BJ (cell line): Measurements from ENCODE around the gene RAB3GAP1. TPM values are rescaled to one million over a fixed set of nuclear protein-coding genes. Genes with fewer than 3 reads are reported as not detected.

Experiments used
- CTCF ChIA-PET: fragments of 350-600 bp; formaldehyde crosslinking; extraction: SDS; loops from one replicate; lab custom pipeline; 2021; ENCODE audit warnings: antibody characterized with exemption, inconsistent platforms; lab: Yijun Ruan, JAX
- POLR2A ChIA-PET: fragments of 300-600 bp; sonication (Branson Sonifier 250); formaldehyde crosslinking; extraction: SDS; loops from one replicate; lab custom pipeline; 2021; ENCODE audit warnings: antibody characterized with exemption; lab: Charles Lee
- DNase-seq: peaks from one replicate; pipeline ENCODE4 v3.0.0-alpha.2; 2011; ENCODE audit warnings: low read depth
- H3K27me3 ChIP-seq: 2 replicates; pipeline ENCODE4 v1.6.0; 2011; ENCODE audit warnings: low read length; ENCODE audit not compliant: control insufficient read depth, insufficient read depth
- H3K36me3 ChIP-seq: 2 replicates; pipeline ENCODE4 v1.5.1; 2011; ENCODE audit warnings: low read length; ENCODE audit not compliant: control insufficient read depth, insufficient read depth
- H3K4me3 ChIP-seq: 2 replicates; pipeline ENCODE4 v1.5.1; 2011; ENCODE audit warnings: low read depth, mild to moderate bottlenecking, control low read depth, low read length
- polyA plus RNA-seq: library from polyadenylated mRNA; depleted of rRNA; stranded (reverse); fragments of >200 nt; gene quantifications from 2 replicates; pipeline ENCODE4 v1.2.3, GENCODE V29; 2011
- TF ChIP-seq, protein P1 (sequence below): IDR thresholded peaks from 2 replicates; pipeline ENCODE4 v1.5.1; 2011; ENCODE audit warnings: low read depth, mild to moderate bottlenecking, control low read depth, inconsistent platforms, low read length, moderate library complexity; ENCODE audit not compliant: insufficient read depth

Gene RAB3GAP1
- polyA plus RNA-seq, 1 experiment = 22.4 TPM

GRCh38 chr2:135182601-135183000 lies 130.5 kb downstream of the RAB3GAP1 start:
- Histone ChIP-seq H3K36me3 (no peaks in the 10 kb centered on the region), H3K27me3 (no peaks in the 10 kb centered on the region), H3K4me3 (no peak overlapping the region)
- TF ChIP-seq, protein P1, sequence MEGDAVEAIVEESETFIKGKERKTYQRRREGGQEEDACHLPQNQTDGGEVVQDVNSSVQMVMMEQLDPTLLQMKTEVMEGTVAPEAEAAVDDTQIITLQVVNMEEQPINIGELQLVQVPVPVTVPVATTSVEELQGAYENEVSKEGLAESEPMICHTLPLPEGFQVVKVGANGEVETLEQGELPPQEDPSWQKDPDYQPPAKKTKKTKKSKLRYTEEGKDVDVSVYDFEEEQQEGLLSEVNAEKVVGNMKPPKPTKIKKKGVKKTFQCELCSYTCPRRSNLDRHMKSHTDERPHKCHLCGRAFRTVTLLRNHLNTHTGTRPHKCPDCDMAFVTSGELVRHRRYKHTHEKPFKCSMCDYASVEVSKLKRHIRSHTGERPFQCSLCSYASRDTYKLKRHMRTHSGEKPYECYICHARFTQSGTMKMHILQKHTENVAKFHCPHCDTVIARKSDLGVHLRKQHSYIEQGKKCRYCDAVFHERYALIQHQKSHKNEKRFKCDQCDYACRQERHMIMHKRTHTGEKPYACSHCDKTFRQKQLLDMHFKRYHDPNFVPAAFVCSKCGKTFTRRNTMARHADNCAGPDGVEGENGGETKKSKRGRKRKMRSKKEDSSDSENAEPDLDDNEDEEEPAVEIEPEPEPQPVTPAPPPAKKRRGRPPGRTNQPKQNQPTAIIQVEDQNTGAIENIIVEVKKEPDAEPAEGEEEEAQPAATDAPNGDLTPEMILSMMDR = no peak
- DNase-seq = no peak
- ChIA-PET POLR2A (no interaction called here), CTCF (no interaction called here)

DNA sequence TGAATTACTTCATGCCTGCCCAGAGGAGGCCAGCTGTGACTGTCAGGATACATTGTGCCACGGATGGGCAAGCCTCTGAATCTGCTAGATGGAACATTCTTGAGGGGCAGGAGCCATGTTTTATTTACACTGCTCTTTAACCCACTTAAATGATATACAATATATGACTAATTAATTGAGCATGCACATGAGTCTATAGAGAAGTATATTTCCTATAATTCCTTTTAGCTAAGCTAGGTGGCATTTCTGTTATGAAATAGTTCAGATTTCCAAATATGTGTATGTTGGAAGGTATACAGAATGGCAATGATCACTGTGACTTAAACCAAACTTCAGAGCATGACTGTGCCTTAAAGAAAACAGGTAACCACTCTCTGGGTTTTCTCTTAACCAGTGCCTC lies 131.7 kb downstream of the RAB3GAP1 start:
- Histone ChIP-seq H3K27me3 (no peaks in the 10 kb centered on the region), H3K4me3 (no peak overlapping the region), H3K36me3 (no peaks in the 10 kb centered on the region)
- ChIA-PET CTCF (no interaction called here), POLR2A (no interaction called here)
- TF ChIP-seq, protein P1 = no peak
- DNase-seq = no peak

DNA sequence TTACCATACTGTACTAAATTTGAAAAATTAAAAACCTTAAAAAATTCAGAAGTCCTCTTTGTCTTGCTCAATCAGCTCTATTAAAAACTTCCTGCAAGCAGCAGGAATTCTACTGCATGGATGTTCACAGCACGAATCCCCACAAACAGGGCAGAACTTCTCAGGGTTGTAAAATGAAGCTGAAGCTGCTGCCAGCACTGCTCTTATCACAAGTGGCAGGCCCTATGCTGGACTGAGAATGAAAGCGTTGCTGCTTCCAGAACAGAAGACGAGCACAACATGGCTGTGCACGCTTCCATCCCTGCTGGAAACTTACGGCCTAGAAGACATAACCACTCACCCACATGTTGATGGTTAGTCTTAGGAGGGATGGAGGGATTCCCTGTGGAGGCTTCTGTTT lies 134.0 kb downstream of the RAB3GAP1 start:
- Histone ChIP-seq H3K36me3 (no peaks in the 10 kb centered on the region), H3K4me3 (no peak overlapping the region), H3K27me3 (no peaks in the 10 kb centered on the region)
- ChIA-PET POLR2A (interaction anchor here (0.7 kb wide), 1 partner anchor 49 kb away, joined by 4 read pairs; no protein-coding TSS in a partner anchor), CTCF (no interaction called here)
- TF ChIP-seq, protein P1 = no peak
- DNase-seq = no peak

DNA sequence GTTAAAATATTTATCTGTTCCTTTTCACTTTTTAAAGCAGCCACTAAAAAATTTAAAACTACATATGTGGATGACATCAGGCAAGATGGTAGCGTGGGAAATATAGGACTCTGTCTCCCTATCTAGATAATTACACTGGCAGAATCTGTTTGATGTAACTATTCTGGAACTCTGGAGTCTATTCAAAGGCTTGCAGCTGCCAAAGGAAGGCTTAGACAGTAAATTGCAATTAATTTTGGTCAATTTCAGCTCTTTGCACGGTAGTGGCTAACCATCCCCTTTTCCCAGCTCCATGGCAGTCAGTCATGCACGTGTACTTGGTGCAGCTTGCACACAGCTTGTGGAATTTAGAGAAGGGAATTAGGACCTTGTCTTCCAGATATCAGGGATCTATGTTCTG lies 135.2 kb downstream of the RAB3GAP1 start:
- H3K27me3 ChIP-seq = no peaks in the 10 kb centered on the region
- H3K36me3 ChIP-seq = no peaks in the 10 kb centered on the region
- ChIA-PET POLR2A (no interaction called here), CTCF (no interaction called here)
- TF ChIP-seq, protein P1 = no peak
- no peak overlapping the region for H3K4me3 ChIP-seq
- no peak for DNase-seq

GRCh38 chr2:135189148-135189547 lies 137.1 kb downstream of the RAB3GAP1 start:
- POLR2A ChIA-PET = no interaction called here
- H3K27me3 ChIP-seq = no peaks in the 10 kb centered on the region
- H3K36me3 ChIP-seq = no peaks in the 10 kb centered on the region
- H3K4me3 ChIP-seq = no peak overlapping the region
- no peak for DNase-seq
- CTCF ChIA-PET = no interaction called here
- TF ChIP-seq, protein P1 = no peak
